HG03159 (cell line): ENCODE measurements around the gene KLC1.

Experiments
- ATAC-seq: cut with Tn5 transposase; IDR thresholded peaks from one replicate; pipeline ENCODE4 v1.9.1; 2021; ENCODE audit warnings: mild to moderate bottlenecking, moderate library complexity; ENCODE audit not compliant: unreplicated experiment

KLC1 gene

GRCh38 chr14:103731916-103732867 is 103.2 kb downstream of the KLC1 start:
- no peak for ATAC-seq

DNA sequence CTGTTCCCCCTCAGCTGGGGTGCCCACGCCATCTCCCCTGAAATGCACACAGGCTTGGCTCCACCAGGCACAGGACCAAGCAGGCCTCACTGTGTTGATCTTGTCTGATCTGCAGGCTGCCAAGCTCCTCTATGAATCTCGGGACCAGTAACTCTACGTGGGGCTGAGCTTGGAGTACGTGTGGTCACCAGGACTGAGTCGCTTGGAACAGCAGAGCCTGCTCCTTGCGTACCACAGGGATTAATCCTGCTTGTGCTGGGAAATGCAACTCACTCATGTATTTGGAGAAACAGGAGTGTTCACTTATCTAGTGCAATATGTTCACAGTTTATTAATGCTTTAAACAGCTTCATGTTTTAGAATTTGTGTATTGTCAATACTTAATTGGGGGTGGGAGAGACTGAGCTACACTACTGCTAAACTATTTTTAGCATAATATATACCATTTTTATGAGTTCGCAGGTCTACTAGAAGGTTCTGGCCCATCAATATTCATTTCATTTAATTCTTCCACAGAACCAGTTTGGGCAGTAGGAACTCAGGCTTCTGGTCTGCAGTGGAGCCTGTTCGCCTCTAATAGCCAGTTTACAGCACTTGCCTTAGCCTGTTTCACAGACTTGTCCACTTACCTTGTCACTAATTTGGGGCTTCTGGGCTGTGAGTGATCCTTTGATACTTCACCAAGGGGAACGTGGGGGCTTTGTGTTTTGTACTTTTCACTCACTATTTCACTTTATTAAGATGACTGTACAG is 104.0 kb downstream of the KLC1 start:
- no peak for ATAC-seq

DNA sequence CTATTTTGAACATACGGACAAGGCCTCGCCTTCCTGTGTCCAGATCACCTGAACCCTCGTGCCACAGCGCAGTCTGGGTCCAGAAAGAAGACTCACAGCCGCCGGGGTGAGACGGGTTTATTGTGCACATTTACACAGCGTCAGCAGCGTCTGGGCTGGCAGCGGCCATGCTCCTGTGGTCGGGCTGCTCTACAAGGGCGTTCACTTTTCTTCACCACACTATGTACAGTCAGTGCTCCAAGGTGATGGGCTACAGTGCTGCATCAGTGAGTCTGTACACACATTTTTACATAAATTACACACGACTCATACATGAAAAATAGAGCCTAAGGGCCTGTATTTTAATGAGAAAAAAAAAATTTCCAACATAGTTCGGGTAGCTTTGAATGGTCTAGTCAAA is 104.6 kb downstream of the KLC1 start:
- ATAC-seq: no peak

GRCh38 chr14:103734081-103734888 is 105.3 kb downstream of the KLC1 start:
- ATAC-seq: no peak

- ATAC-seq: no peak
Observed at GRCh38 chr14:103735022-103735421, 106.0 kb downstream of the KLC1 start.

GRCh38 chr14:103735439-103735814 is 106.4 kb downstream of the KLC1 start:
- no peak for ATAC-seq

GRCh38 chr14:103735815-103736545 is 107.0 kb downstream of the KLC1 start:
- no peak for ATAC-seq

DNA sequence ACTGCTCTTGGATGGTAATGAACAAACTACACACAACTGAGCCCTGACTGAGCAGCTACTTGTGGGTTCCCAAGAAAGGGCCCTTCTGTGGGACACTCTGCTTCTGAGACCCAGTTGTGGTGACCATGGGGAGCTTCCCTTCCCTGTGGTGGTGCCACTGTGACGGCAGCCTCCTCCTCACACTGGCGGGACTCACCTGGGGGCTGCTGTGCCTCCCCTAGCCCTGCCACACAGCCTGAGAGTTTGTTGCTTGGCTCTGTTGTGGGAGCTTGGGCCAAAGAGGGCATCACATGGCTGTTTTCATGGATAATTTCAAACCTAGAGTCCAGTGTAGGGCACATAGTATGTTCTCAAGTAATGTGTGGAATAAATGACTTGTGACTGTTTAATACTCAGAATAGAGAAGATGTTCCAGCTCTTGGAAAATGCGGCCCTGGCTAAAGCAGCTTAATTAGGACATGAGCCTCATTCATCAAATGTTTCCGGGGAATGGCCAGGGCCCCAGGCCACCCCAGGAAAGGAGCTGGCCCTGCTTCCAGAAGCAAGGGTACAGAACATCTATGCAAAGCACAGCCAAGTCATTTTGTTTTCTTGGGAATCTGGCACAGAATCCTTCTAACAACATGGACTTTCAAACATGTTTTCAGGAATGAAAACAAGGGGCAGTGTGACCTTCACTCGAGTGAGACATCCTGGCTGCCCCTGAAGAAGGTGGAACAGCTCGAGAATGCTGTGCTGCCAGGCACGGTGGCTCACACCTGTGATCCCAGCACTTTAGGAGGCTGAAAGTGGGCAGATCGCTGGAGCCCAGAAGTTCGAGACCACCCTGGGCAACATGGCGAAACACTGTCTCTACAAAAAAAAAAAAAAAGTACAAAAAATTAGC is 107.8 kb downstream of the KLC1 start:
- ATAC-seq: no peak

DNA sequence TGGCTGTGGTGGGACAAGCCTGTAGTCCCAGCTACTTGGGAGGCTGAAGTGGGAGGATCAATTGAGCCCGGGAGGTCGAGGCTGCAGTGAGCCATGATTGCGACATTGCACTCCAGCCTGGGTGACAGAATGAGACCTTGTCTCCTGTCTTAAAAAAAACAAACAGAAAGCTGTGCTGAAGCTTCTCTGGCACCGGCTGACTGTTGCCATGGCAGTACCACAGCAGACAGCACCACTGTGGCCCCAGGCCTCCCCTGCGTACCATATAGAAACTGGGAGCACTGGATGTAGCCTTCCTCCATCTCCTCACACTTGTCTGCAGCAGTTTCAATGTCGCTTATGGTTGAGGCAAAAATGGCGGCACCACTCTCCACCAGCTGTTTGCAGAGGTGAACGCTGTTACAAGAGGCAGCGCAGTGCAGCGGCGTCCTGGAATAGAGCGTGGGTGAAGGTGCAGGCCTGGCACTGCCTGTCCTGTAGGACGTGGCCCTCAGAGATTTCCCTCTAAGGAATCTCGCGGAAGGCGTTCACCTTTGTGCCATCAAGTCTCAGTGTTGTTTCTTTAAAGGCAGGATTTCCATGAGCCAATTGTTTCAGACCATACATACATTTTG is 108.5 kb downstream of the KLC1 start:
- ATAC-seq: no peak

DNA sequence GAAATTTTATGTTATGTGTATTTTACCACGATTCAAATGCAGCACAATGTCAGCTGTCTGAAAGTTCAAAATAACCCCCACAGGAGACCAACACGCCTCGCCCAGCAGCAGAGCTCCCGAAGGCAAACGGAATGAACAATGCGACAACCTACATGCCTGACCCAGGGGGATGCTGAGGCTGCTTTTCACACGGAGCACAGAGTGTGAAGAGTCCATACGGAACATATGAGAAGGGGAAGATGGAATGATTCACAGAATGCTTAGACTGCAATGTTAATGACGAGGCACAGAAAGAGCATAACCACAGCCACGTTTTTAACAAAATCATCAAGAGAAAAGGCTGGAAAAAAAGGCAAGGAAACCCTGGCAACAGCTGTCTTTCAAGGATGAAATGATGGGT is 109.2 kb downstream of the KLC1 start:
- ATAC-seq: no peak

- no peak for ATAC-seq
Observed at GRCh38 chr14:103738701-103739451, 109.9 kb downstream of the KLC1 start.

DNA sequence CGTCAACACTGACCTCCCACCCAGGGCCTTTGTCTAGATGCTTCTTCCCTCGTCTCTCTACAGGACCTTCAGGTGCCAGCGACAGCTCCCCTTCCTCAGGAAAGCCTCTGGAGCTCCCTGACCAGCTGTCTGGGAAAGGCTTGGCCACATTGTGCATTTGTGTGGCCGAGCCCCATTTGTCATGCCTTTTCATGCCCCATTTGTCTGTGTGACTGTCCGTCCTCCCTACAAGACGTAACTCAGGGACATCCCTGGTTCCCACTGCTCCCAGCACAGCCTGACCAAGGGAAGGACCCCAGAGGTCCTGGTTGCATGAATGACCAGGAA is 110.4 kb downstream of the KLC1 start:
- no peak for ATAC-seq

GRCh38 chr14:103739793-103740501 is 110.9 kb downstream of the KLC1 start:
- ATAC-seq: no peak

GRCh38 chr14:103740991-103741689 is 112.1 kb downstream of the KLC1 start:
- ATAC-seq: no peak

- ATAC-seq: no peak
Observed at GRCh38 chr14:103741876-103742275, 112.9 kb downstream of the KLC1 start.

- ATAC-seq: no peak
Observed at GRCh38 chr14:103742499-103743255, 113.7 kb downstream of the KLC1 start.

DNA sequence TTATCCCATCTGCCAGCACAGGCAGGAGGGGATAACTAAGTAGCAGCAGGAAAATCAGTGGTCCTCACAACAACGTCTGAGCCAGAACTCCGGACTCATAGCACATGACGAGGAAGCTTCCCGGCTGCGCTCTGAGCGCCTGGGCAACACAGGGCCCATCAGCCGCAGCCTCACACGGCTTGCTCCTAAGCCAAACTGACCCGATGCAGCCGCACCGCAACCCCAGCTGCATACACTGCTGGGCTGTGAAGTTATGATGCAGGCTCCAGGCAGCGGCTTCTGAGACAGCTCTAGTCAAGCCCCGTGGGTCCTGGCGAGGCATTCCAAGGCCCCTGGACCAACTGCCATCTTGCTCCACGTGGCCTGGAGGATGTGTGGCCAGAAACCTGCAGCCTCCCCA is 114.7 kb downstream of the KLC1 start:
- ATAC-seq: no peak
